ENCODE measurements around the gene PSG4.
A peak's percentile ranks its signal among the peaks of the same experiment; 100 is the strongest.
"Not testable (repeated sequence)": the region's sequence is repeated elsewhere in the genome, so short reads cannot be mapped to it uniquely, and the experiment has no call there.

PSG4 gene

DNA sequence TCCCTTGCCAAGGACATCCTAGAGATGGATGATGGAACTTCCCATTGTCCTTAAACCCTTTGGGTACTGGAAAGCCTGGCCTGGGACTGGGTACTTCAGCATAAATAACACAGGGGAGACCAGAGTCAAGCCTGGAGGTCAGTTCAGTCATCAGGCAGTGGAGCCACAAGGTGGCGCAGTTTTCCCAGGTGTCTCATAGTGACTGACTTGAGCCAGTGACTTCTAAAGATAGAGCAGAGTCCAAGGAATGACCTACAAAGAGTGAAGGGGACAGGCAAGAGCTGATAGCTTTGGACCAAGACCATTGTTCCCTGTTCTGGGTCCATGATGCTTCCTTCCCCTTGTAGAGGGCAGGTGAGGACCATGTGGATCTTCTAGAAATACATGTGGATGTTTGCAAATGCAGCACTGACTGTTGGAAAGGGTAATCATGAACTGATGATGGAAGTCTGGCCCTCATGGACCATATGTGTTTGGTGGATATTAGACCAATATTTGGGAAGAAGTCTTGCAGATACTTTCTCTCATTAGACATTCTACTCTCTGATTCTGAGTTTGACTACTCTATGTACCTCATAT, 25.8 kb downstream of the PSG4 start:
- DNase-seq (ENCODE audit: extremely low read depth, low read depth); H3K4me3 ChIP-seq (replicated peaks; ENCODE audit: low read depth, low read length): not testable (repeated sequence)

GRCh38 chr19:43178577-43178976, 26.9 kb downstream of the PSG4 start:
- DNase-seq (ENCODE audit: extremely low read depth, low read depth); H3K4me3 ChIP-seq (replicated peaks; ENCODE audit: low read depth, low read length): not testable (repeated sequence)

GRCh38 chr19:43165906-43166305, 39.5 kb downstream of the PSG4 start:
- H3K4me3 ChIP-seq (replicated peaks; ENCODE audit: low read depth, low read length); DNase-seq (ENCODE audit: extremely low read depth, low read depth): not testable (repeated sequence)

- DNase-seq (ENCODE audit: extremely low read depth, low read depth); H3K4me3 ChIP-seq (replicated peaks; ENCODE audit: low read depth, low read length): not testable (repeated sequence)
These were observed 42.3 kb downstream of the PSG4 start for GRCh38 chr19:43163135-43163534.

DNA sequence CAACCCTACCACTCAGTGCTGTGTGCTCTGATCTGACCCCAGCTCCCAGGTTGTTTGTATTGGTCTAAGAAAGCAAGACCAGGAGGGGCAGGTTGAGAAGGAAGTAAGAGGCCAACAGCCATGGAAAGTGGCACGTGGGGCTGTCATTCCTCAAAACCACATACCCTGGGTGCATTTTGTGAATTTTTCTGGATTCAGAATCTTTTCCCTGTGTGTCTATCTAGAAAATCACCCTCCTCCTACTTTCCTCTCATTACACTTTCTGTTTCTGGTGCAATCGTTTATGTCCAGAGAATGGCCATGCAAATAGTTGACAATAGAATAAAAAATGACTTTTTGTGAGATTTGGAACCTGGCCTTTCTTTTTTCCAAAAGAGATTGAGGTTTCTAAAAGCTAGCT, 43.2 kb downstream of the PSG4 start:
- DNase-seq (ENCODE audit: extremely low read depth, low read depth); H3K4me3 ChIP-seq (replicated peaks; ENCODE audit: low read depth, low read length): not testable (repeated sequence)

- TF ChIP-seq, protein P1, sequence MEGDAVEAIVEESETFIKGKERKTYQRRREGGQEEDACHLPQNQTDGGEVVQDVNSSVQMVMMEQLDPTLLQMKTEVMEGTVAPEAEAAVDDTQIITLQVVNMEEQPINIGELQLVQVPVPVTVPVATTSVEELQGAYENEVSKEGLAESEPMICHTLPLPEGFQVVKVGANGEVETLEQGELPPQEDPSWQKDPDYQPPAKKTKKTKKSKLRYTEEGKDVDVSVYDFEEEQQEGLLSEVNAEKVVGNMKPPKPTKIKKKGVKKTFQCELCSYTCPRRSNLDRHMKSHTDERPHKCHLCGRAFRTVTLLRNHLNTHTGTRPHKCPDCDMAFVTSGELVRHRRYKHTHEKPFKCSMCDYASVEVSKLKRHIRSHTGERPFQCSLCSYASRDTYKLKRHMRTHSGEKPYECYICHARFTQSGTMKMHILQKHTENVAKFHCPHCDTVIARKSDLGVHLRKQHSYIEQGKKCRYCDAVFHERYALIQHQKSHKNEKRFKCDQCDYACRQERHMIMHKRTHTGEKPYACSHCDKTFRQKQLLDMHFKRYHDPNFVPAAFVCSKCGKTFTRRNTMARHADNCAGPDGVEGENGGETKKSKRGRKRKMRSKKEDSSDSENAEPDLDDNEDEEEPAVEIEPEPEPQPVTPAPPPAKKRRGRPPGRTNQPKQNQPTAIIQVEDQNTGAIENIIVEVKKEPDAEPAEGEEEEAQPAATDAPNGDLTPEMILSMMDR (IDR thresholded peaks at IDR 0.05; ENCODE audit: low read depth, low read length, missing control alignments) = no peak
- H3K4me3 ChIP-seq (replicated peaks; ENCODE audit: low read depth, low read length) = no peak overlapping the region
- no peak for DNase-seq (ENCODE audit: extremely low read depth, low read depth)
These were observed 53.2 kb downstream of the PSG4 start for GRCh38 chr19:43152214-43152613.

GRCh38 chr19:43149788-43150187, 55.6 kb downstream of the PSG4 start:
- DNase-seq (ENCODE audit: extremely low read depth, low read depth); H3K4me3 ChIP-seq (replicated peaks; ENCODE audit: low read depth, low read length): not testable (repeated sequence)

- DNase-seq (ENCODE audit: extremely low read depth, low read depth) = peak; percentile 46
- no peak overlapping the region for H3K4me3 ChIP-seq (replicated peaks; ENCODE audit: low read depth, low read length)
- TF ChIP-seq, protein P1 (IDR thresholded peaks at IDR 0.05; ENCODE audit: low read depth, low read length, missing control alignments) = no peak
These were observed 57.2 kb downstream of the PSG4 start for GRCh38 chr19:43148233-43148632.
